Right forelimb (tissue), 1 donor: Measurements from ENCODE around the gene UBR4.

Source experiments
- DNase-seq: peaks from one replicate; pipeline ENCODE4 v3.0.0-alpha.2; 2018

The UBR4 gene

DNA sequence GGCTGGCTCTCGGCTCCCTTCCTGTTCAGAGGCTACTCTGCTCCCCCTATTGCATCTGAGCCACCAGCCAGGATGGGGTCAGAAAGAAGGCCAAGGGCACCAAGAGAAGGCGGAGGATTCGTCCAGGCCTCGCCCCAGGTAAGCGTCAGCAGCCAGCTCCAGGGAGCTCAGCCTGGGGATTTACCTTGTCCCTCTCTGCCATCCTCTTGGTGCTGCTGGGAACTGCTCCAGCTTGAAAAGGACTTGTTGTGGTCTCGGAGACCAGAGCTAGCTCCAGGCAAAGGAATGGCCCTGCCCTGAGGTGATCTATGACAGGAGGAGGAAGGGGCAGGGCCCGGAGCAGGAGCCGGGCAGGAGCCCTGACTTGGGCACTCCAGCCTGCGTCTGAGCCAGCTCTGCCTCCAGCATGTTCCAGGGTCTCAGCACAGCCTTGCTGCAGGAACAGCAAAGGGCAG is 139.8 kb downstream of the UBR4 start:
- DNase-seq, result no peak

DNA sequence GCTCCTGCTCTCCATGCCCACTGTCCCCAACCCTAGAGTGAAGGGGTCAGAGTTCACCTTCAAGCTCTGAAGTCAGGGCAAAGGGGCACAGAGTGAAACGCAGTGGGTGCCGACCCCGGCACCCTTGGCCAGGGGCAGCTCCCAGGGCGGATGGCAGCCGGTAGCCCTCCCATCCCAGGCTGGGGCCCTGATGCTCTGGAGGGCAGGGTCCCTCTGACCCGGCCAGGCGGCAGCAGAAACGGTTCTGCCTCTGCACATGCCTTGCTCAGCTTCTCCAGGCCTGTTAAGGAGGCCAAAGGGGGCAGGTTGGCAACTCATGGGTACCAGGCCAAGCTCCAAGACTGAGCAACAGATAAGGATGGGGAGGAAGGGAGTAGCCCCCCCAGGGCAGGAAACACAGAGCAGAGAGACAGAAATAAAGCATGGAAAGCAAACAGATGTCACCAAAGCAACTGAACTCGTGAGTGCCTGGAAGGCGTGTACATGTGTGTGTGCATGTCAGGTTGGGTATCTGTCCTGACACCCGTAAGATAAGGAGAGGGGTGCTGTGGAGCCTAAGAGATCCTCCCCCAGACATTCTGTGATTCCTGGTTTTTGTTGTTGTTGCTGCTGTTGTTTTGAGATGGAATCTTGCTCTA is 141.3 kb downstream of the UBR4 start:
- DNase-seq, result no peak

GRCh38 chr1:19067912-19068638 is 142.0 kb downstream of the UBR4 start:
- DNase-seq, result no peak

DNA sequence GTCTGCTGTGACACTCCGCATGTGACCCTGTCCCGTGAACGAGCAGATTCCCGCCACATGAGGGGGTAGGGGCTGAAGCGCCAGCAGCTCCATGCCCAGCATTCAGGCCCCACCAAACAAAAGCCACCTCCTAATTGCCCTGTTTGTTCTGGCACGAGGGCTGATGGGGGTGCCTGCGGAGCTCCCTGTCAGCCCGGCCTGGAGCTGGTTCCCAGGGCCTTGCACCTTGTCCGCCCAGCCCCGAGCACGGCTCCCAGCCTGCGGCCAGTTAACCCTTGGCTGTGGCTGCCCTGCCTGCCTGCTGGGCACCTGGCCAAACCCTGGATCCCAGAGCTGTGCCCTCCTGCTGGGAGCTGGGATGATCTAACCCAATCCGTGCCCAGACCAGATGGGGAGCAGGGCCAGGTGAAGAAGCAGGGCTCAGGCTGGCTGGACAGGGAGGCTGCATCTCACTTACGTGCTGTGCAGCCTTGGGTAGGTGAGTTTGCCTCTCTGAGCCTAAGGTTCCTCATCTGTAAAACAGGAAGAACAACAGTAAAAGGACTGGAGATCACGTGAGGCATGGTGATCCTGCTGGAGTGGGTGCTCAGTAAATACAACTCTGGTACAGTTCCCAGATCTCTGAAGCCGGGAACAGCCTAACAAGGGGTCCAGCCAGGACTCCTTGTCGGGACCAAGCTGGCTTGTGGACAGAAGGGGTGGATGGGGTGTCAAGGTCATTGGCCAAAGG is 142.7 kb downstream of the UBR4 start:
- DNase-seq, result no peak

- DNase-seq, result no peak
Observed at GRCh38 chr1:19066874-19067181, 143.2 kb downstream of the UBR4 start.

GRCh38 chr1:19066248-19066873 is 143.7 kb downstream of the UBR4 start:
- no peak for DNase-seq

DNA sequence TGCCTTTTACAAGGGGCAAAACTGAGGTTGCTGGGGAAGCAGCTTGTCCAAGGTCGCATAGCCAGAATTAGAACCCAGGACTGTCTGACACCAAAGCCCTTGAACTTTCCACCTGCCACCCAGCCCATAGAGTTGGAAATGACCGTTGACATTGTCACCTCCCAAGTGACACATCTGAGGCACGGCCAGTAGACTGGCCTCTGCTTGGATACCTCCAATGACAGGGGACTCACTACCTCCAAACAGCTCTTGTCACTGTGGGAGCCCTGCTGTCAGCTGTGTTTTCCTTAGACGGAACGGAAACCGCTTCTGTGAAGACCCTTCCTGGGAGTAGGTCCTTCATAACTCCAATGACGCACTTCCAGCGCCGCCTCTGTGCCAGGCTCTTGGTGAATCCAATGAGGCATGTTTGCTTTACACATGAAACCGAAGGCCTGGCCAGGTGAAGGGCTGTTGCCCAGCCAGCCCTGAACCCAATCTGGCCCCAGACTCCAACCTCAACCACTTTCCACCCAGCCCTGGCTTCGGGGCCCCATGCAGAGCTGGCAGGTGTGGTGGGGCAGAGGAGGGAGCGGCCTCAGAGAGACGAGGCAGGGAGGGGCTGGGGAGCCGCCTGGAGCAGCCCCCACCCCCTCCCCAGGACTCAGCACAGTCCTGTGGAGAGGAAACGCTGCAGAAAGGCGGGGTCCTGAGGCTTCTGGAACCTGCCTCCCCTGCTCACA is 144.4 kb downstream of the UBR4 start:
- no peak for DNase-seq

- no peak for DNase-seq
Observed at GRCh38 chr1:19064906-19065450, 145.1 kb downstream of the UBR4 start.

DNA sequence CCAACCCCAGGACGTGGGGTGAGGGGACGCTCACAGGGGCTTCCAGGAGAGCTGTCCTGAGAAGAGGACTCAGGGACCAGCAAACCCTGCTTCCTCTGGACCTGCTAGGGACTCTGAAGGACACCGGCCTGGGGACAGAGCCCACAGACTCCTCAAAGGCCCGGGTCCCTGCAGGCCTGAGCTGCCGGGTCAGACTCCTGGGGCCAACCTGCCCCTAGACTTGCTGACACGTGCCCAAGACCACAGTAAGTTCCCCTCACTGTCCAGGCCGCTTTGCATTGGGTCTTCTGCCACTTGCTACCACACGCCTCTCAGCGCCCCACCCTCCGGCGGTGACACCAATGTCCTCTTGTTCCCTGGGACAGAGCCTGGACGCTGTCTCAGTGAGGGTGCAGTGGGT is 146.9 kb downstream of the UBR4 start:
- DNase-seq, result no peak

DNA sequence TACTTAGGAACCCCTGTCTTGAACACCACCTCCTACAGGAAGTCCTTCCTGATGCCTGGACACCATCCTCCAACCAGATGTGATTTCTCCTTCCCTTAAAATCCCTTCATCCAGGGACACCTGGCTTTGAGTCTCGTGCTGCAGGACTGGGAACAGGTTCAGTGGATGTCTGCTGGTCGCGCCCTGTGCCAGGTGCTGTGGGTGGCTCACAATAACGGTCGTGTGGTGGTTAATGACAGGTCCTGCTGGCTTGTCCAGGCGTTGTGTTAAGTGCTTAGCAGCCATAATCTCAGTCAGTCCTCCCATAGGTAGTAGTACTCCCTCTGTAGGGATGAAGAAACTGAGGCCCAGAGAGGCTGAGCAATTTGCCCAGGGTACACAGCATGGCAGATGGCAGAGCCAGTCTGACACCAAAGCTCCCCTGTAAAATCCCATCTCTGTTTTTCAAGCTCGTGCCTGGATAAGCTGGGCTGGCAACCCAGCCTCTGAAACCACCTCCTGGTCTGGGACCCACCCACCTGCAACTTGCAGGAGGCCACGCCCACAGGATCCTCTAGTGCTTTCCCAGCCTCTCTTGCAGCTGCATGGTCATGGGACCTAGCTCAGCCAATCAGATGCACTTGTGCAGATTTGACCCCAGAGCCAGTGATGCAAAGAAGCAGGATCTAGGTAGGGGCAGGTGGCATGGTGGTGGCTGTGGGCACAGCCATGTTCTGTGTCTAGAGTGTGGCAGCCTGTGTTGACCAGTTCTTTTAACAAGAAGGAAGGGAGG is 147.6 kb downstream of the UBR4 start:
- no peak for DNase-seq

DNA sequence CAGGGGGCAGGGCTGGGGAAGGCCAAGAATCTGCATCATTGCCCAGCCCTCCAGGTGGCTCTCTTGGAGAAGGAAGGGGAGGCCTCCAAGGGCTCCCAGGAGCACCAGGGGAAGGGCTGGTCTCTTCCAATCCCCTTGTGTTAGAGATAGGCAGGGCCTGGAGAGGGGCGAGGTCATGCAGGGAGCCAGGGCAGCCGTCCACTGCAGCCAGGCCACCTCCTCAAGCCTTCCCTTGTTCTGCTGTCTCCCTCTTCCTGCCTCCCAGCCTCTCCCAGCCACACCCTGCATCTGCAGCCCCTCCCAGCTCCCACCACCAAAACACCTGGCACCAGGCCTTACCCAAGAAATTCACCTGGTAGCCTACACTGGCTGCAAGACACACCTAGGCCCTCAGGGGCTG is 148.3 kb downstream of the UBR4 start:
- DNase-seq, result no peak

GRCh38 chr1:19061343-19061742 is 148.7 kb downstream of the UBR4 start:
- DNase-seq, result no peak

DNA sequence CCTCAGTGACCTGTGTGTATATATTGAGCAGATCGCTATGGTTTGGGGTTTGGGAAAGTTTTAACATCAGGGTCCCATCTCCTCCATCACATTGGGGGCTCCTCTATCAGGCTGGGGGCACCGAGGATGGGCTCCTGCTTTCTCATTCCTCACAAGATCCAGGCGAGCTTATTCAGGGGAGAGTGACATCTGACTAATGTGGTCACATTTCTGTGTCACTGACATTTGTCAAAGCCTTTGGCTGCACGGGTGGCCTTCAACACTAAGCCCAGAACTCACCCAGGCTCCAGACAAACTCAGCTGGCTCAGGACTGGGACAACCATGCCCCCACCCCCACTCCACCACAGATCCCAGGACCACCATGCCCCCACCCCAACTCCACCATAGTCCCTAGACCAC is 150.3 kb downstream of the UBR4 start:
- DNase-seq, result no peak

DNA sequence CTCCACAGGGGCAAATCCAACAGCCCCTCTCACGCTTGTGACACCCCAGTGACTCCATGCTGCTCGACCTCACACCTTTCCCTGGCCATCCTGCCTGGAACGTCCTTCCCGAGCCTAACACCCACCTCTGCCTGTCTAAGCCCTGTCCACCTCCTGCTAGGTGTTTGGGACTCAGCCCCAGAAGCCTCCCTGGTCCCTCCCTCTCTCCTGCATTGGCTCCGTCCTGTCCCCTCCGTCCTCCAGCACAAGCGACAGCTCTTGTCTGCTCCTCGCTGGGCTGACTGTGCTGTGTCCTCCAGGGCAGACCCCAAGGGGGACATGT is 151.6 kb downstream of the UBR4 start:
- DNase-seq, result no peak

DNA sequence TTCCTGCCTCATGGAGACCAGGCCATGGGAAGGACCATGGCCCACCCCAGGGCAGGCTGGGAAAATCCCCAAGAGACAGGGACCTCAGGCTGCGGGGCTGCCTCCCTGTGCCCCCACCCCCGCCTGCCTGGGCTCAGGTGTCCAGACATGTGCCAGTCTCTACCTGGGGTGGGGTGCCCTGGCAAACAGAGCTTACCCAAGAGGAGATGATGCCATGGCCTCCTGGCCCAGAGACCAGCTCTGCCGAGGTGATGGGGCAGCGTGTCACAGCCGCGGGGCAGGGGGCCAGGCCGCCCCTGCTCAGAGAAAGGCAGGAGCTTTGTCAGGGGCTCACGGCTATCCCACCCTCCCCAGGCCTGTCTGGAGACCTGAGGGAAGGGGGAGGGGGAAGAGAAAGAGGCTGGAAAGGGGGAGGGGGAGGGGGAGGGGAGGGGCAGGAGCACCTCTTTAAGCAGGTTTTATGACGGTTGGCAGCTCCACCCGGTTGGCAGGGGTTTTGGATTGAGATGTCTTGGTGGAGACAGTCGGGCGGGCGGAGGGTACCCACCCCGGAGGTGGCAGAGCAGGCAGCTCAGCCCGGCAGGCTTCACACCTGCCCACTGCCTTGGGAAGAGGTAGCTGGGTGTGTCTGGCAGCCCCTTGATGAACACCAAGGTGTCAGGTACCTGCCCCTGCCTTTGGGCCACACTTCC is 152.1 kb downstream of the UBR4 start:
- DNase-seq, result no peak

GRCh38 chr1:19057182-19057779 is 152.8 kb downstream of the UBR4 start:
- no peak for DNase-seq

DNA sequence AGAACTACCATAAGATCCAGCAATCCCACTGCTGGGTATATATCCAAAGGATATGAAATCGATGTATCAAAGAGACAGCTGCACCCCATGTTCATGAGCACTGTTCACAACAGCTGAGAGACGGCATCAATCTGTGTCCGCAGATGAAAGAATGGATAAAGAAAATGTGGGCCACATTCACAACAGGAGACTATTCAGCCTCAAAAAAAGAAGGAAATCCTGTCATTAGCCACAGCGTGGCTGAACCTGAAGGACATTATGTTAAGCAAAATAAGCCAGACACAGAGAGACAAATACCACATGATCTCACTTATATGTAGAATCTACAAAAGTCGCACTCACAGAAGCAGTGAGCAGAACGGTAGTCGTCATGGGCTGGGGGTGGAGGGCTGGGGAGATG is 154.4 kb downstream of the UBR4 start:
- DNase-seq, result no peak

DNA sequence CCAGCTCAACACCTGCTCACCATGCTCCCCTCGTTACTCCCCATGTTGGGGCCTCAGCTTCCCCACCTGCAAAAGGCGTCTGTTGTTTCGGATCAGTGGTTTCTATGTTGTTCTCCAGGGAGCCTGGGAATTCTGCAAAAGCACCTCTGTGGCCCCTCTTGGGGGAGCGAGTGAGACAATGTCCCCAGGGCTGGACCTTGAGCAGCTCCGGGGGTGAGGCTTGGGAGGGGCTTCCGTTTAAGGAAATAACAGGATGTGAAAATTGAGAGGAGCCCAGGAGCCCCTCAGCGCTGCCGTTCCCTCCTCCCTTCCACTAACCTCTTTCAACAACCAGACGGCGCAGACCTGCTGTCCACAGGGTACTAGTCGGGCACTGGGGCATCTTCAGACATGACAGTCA is 155.1 kb downstream of the UBR4 start:
- DNase-seq, result no peak

DNA sequence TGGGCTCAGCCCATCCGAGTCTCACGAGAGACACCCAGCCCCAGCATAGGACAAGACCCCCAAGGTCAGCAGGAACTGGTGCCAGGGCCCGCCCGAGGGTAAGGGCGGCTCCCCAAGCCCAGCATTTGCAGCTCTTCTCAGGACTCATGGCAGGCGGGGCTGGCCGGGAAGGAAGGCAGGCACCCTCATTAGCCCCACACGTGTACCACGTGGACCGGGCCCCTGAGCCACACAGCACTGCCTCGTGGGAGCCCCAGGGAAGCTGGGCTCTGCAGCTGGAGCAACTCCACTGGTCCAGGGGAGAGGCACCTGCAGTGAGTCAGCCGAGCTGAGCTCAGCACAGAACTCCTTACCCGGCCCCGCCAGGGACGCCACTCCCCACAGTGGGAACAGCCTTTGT is 155.8 kb downstream of the UBR4 start:
- DNase-seq, result no peak

GRCh38 chr1:19053486-19053885 is 156.6 kb downstream of the UBR4 start:
- DNase-seq, result no peak

DNA sequence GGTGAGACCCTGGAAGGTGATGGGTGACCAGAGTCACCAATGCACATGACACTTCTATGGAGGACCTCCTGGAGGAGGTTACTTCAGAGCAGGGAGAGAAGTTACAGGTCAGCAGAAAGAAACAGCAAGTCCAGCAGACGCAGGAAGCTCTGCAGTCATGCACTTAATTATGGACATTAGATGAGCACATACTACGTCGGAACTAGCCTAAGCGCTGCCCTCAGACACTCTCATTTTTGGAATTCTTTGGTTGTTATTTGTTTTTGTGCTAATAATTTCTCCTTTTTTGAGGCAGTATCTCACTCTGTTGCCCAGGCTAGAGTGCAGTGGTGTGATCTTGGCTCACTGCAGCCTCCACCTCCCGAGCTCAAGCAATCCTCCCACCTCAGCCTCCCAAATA is 160.3 kb downstream of the UBR4 start:
- no peak for DNase-seq
